ENCODE results near the gene PALB2.

GRCh38 chr16:23567602-23568001, 73.5 kb downstream of the PALB2 start:
- TF ChIP-seq ZNF253 (CRISPR knock-in tag; IDR thresholded peaks at IDR 0.05; ENCODE audit: borderline replicate concordance): no peak
- no peak for TF ChIP-seq RFX5 (IDR thresholded peaks at IDR 0.05; ENCODE audit: low read depth, low read length)
- no peak for TF ChIP-seq ZNF292 (CRISPR knock-in tag; IDR thresholded peaks at IDR 0.05; ENCODE audit: borderline replicate concordance, low read depth)
- no peak for TF ChIP-seq RFX1 (IDR thresholded peaks at IDR 0.05)
- no peak for TF ChIP-seq TAF1 (CRISPR knock-in tag; IDR thresholded peaks at IDR 0.05)
- no peak for TF ChIP-seq CTCF (CRISPR knock-in tag; IDR thresholded peaks at IDR 0.05)
- no peak for TF ChIP-seq MAFK (conservative IDR thresholded peaks at IDR 0.05 in 1 of 2, IDR thresholded peaks at IDR 0.05 in 1 of 2; ENCODE audit: low read length in 2 of 2)
- TF ChIP-seq ZNF431 (CRISPR knock-in tag; IDR thresholded peaks at IDR 0.05; ENCODE audit: borderline replicate concordance, low read depth): no peak

All from HepG2 (cell line).